Esophagus muscularis mucosa (tissue), 3 donors: ENCODE measurements around the gene GAS7.

ENCODE experiments used
- CTCF ChIP-seq, 3 experiments: fragments of 200-600 bp in 2 of 3; fragments of 450-650 bp in 1 of 3; sonication (generic) in 2 of 3; IDR thresholded peaks; one replicate each; pipeline ENCODE4 v1.5.1; 2017 to 2019; ENCODE audit warnings: antibody characterized with exemption in 3 of 3, mild to moderate bottlenecking in 2 of 3, moderate library complexity in 1 of 3
- POLR2A ChIP-seq: fragments of 450-650 bp; IDR thresholded peaks from one replicate; pipeline ENCODE4 v1.6.1; 2017; ENCODE audit warnings: antibody characterized with exemption, moderate library complexity, mild to moderate bottlenecking, low read depth
- POLR2AphosphoS5 ChIP-seq, 2 donors: sonication (generic); formaldehyde crosslinking; IDR thresholded peaks; one replicate each; pipeline ENCODE4 v1.6.1; 2017; ENCODE audit warnings: antibody characterized with exemption in 2 of 2

GRCh38 chr17:9969301-9969935, 229.0 kb downstream of the GAS7 start:
- TF ChIP-seq CTCF (IDR thresholded peaks at IDR 0.05) = no peak
- no peak for TF ChIP-seq POLR2AphosphoS5 (IDR thresholded peaks at IDR 0.05)
- no peak for TF ChIP-seq POLR2A
